GM19043 (cell line): ENCODE measurements around the gene FERMT2.
"Not testable (repeated sequence)": the region's sequence is repeated elsewhere in the genome, so short reads cannot be mapped to it uniquely, and the experiment has no call there.

Experiments
- ATAC-seq: cut with Tn5 transposase; IDR thresholded peaks from one replicate; pipeline ENCODE4 v1.9.1; 2021; ENCODE audit warnings: low read depth; ENCODE audit not compliant: unreplicated experiment

The FERMT2 gene

GRCh38 chr14:52944254-52944653, 6.6 kb downstream of the FERMT2 start:
- no peak for ATAC-seq

DNA sequence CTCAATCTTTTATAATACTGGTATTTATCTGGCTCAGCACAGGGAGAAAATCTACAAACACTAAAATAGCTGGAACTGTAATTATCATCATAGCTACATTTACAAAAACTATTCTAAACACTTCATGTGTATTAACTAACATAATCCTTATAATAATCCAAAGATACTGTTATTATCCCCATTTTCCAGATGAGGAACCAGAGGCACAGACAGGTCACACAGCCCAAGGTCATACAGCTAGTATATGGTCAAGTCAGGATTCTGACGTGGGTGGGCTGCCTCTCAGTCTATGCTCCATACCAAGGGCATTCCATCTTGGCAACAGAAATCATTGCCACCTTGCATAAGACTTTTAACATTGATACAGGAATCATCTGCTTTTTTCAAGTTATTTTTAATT, 11.4 kb downstream of the FERMT2 start:
- no peak for ATAC-seq

GRCh38 chr14:52937869-52938268, 13.0 kb downstream of the FERMT2 start:
- ATAC-seq = no peak

DNA sequence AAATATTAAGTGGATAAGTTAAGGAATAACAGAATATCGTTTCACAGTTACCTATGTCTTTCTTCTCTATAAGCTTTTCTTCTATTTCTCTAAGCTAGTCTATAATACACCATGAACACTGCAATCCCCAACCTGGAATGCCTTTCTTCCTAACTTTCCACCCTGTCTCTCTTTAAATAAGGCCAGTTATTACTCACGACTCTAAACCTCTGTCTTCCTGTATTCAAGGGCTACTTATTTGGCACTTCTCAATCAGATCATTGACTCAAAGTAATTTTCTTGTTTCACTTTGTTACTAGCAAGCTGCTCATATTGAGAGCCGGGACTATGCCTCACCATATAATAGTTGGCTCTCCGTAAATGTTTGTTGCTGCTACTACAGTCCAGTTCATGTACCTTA, 13.5 kb downstream of the FERMT2 start:
- ATAC-seq = no peak

GRCh38 chr14:52936437-52936836, 14.4 kb downstream of the FERMT2 start:
- no peak for ATAC-seq

DNA sequence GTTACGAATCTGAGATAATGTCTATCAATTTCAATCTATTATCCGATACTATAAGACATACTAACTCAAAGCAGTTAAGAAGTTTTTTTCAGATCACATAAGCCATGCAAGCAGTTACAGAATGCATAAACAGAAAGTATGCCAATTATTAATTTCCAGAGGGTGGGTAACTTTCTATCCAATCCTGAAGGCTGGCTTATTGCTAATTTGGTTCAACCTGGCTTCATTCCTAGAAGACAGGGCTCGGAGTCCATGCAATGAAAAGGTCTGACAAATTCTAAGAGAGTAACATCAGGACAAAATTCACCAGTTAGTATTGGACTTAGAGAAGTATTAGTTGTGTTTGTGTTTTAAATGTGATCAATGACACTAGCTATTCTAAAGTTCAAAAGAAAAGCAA, 15.0 kb downstream of the FERMT2 start:
- no peak for ATAC-seq

- ATAC-seq = no peak
These were observed 16.1 kb downstream of the FERMT2 start for GRCh38 chr14:52934762-52935161.

DNA sequence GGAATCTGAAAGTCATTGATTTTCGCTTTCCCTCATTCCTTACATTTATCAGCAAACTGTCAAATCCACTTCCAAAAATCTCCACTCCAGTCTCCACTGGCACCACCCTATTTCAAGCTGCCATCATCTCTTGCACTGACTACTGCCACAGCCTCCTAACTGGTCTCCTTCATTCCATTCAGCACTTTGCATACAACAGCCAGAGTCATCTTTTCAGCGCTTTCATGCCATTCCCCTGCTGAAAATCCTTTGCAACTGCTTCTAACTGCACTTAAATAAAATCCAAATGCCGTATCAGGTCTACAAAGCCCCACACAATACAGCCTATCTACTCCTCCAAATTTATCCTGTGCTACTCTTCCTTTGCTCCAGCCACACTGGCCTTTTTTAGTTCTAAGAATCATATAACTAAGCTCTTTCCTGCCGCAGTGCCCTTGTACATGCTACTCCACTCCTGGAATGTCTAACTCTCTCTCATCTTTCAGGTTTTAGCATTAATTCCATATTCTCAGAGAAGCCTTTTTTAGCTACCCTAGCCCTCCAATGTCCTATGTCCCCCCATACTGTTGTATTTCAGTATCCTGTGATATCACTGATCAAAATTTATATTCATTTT, 21.6 kb downstream of the FERMT2 start:
- no peak for ATAC-seq

DNA sequence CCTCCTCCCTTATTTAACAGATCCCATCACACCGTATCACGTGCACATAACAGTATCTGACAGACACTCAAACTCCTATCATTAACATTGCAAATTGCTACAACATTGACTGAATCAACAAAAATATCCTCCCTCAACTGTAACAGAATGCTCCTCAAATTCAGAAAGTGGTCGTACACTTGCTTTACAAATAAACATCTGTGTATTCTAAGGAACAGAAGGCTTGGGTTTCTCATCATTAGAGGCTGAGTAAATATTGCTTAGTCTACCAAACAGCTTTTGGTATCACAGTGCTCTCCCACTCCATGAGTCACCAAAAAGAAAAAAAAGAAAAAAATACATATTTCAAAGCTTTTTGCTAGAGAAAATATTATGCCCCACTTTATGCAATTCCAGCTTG, 23.9 kb downstream of the FERMT2 start:
- ATAC-seq = no peak

DNA sequence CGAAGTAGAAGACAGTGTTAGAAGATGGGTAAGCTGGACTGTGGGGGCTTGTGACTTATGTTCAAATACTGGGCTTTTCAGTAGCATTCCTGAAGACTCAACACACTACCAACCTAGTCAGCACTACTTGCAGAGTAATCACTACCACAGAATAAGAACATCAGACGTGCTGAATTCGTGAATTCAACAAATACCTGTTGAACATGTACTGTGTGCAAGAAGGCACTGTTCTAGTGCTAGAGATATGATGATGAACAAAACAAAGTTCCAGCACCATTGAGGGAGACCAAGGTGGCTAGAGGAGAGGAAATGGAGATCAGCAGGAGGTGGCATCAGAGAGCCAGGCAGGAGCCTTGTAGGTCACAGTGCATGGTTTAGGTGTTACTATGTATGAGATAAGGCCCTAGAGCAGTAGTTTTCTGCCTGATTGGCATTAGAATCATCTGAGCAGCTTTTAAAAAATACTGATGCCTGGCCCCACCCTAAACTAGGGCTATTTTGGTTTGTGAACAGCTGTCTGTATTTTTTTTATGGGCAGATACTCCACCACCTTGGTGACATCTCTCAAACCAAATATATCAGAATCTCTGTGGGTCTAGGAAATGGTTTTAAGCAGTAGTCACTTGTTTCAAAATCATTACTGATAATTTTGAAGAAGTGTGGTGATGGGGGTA, 26.8 kb downstream of the FERMT2 start:
- no peak for ATAC-seq

GRCh38 chr14:52922656-52923055, 28.2 kb downstream of the FERMT2 start:
- no peak for ATAC-seq

- no peak for ATAC-seq
These were observed 28.8 kb downstream of the FERMT2 start for GRCh38 chr14:52922059-52922458.

GRCh38 chr14:52920411-52920810, 30.4 kb downstream of the FERMT2 start:
- ATAC-seq = not testable (repeated sequence)

DNA sequence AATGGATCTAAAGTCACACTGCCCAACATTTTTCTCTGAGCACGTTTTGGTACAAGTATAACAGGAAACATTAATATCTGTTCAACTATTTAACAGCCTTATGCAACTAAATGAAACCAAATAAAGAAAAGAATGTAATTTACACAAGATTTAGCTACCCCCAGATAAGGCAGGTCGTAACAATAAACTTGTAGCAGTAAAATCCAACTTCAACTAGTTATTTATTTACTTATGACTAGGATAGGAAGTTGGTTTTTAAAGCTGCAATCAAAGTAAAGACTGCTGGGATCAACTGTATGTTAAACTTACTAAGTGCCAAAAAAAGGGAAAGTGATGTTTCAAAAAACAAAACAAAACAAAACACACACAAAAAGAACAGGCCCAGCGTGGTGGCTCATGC, 30.9 kb downstream of the FERMT2 start:
- no peak for ATAC-seq

- ATAC-seq = peak; percentile 87
These were observed 32.4 kb downstream of the FERMT2 start for GRCh38 chr14:52918486-52918885.

GRCh38 chr14:52917735-52918134, 33.1 kb downstream of the FERMT2 start:
- ATAC-seq = no peak

- ATAC-seq = no peak
These were observed 36.6 kb downstream of the FERMT2 start for GRCh38 chr14:52914295-52914694.

DNA sequence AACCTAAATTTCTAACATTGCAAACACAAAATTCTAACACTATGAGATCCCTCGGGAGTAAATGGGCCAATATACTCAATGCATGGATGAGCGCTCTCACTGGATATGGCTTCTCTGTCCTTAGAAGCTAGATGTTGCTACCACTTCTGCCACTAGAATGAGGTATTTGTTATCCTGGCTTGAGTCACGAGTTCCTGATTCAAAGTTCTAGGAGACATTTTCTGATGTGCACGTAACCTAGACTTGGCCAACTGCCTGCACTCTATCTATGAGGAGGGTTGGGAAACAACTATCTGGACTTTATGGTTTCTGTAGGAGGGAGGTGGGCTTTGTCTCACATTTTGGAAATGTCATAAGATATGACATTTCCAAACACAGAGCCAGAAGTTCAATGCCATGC, 37.6 kb downstream of the FERMT2 start:
- no peak for ATAC-seq

DNA sequence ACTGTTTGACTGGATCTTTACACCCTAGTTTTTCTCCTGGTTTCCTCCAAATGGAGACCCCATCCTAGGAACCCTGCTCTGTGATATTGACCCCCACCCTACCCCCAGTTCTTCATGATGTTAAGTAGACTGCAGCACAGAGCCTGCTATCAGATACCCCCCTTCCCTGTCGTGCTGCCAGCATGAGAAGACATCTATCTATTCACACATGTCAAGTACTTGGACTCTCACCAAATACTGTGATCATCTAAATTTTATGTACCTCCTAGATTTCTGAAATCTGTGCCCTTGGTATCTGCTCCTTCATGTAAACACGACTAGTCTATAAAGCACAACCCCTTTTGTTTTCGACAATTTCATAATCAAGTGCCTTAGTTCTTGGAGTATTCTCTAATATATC, 38.9 kb downstream of the FERMT2 start:
- ATAC-seq = no peak

GRCh38 chr14:52910572-52910971, 40.3 kb downstream of the FERMT2 start:
- no peak for ATAC-seq

DNA sequence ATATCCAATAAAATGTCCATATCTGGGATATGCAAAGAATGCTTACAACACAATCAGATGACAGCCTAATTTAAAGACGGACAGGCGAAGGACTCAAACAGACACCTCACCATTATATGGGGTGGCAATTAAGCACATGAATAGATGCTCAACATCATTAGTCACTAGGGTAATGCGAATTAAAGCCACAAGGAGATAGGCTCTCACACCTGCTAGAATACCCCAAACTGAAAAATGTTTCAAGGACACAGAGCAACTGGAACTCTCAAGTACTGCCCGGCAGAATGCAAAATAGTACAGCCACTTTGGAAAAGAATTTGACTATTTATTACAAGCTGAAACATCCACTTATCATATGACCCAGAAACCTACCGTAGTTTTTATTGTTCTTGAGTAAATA, 42.9 kb downstream of the FERMT2 start:
- ATAC-seq = no peak

GRCh38 chr14:52906141-52906601, 44.7 kb downstream of the FERMT2 start:
- ATAC-seq = no peak
